ENCODE results near the gene ZBTB8A.

DNA sequence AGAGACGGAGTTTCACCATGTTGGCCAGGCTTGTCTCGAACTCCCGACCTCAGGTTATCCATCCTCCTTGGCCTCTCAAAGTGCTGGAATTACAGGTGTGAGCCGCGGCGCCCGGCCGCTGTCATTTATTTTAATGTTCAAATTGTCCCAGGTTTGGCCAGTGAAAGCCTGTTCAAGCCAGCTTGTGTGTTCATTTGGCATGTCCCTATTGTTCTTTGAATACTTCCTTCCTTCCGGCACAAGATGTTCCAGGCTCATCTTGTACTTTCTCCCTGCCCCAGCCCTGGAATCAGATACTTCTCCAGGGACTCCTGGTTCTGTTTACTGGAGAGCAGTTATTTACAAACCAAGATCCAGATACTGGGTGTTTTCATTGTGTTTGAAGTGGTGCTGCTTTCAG is 37.4 kb upstream of the ZBTB8A start:
- TF ChIP-seq POLR2A (IDR thresholded peaks at IDR 0.05) = no peak
- no peak for TF ChIP-seq CTCF (IDR thresholded peaks at IDR 0.05)
- TF ChIP-seq POLR2AphosphoS5 (IDR thresholded peaks at IDR 0.05) = peak; percentile 52 to 83 (median 70)
